Measurements from ENCODE around the gene RBP3. TPM values are rescaled to one million over a fixed set of nuclear protein-coding genes. Genes with fewer than 3 reads are reported as not detected.

The RBP3 gene
- total RNA-seq, 1 experiment from 2014 or later, result not detected

- no peaks in the 10 kb centered on the region for H3K4me1 ChIP-seq
- Mint-ChIP-seq H3K27ac (ENCODE audit: unreplicated experiment) (no peak overlapping the region), H3K9me3 (ENCODE audit: unreplicated experiment) (no peaks in the 10 kb centered on the region), H3K4me3 (ENCODE audit: unreplicated experiment) (no peak overlapping the region), H3K36me3 (ENCODE audit: insufficient read depth, unreplicated experiment) (no peaks in the 10 kb centered on the region), H3K27me3 (ENCODE audit: insufficient read depth, unreplicated experiment) (peaks cover 27% of the 10 kb centered on the region), H3K4me1 (ENCODE audit: low read depth, unreplicated experiment) (no peaks in the 10 kb centered on the region)
- intact Hi-C loops (cut with micrococcal nuclease; ENCODE audit: unreplicated experiment), result no loop called here
- DNase-seq, result no peak
- no peaks in the 10 kb centered on the region for H3K36me3 ChIP-seq (ENCODE audit: control insufficient read depth, insufficient read depth, low read length)
- H3K4me3 ChIP-seq (ENCODE audit: low read depth, low read length), result no peak overlapping the region
- BruUV-seq (replicated peaks), result no TSS peak
- no peaks in the 10 kb centered on the region; the same call in 1 of the 2 replicates for H3K27me3 ChIP-seq (replicated peaks; ENCODE audit: control insufficient read depth, insufficient read depth, low read length)
- ChIA-PET POLR2A (no interaction called here), CTCF (no interaction called here)
- H3K9me3 ChIP-seq, result no peaks in the 10 kb centered on the region
- no peak for TF ChIP-seq CTCF (IDR thresholded peaks at IDR 0.05; ENCODE audit: insufficient read depth in 1 of 2, low read depth in 1 of 2, low read length in 1 of 2, severe bottlenecking in 1 of 2, unreplicated experiment in 1 of 2)
These were observed 38.1 kb upstream of the RBP3 start for GRCh38 chr10:47310090-47310505.

GRCh38 chr10:47311193-47311931 is 36.8 kb upstream of the RBP3 start:
- ChIA-PET POLR2A (no interaction called here), CTCF (interaction anchor here (0.5 to 2.8 kb wide), 20 partner anchors 8 to 318 kb away, joined by 3 to 79 read pairs (median 6); partner anchors contain the start of genes GDF10 and GDF2)
- Mint-ChIP-seq H3K9me3 (ENCODE audit: unreplicated experiment) (no peaks in the 10 kb centered on the region), H3K4me3 (ENCODE audit: unreplicated experiment) (no peak overlapping the region), H3K27ac (ENCODE audit: unreplicated experiment) (no peak overlapping the region), H3K4me1 (ENCODE audit: low read depth, unreplicated experiment) (no peaks in the 10 kb centered on the region), H3K27me3 (ENCODE audit: insufficient read depth, unreplicated experiment) (peaks cover 25% of the 10 kb centered on the region), H3K36me3 (ENCODE audit: insufficient read depth, unreplicated experiment) (no peaks in the 10 kb centered on the region)
- intact Hi-C loops (cut with micrococcal nuclease; ENCODE audit: unreplicated experiment), result loop anchor here (1.0 kb wide), 1 partner anchor 19 kb away; no protein-coding TSS in a partner anchor
- Histone ChIP-seq H3K36me3 (ENCODE audit: control insufficient read depth, insufficient read depth, low read length) (no peaks in the 10 kb centered on the region), H3K4me1 (no peaks in the 10 kb centered on the region), H3K9me3 (no peaks in the 10 kb centered on the region), H3K27me3 (replicated peaks; ENCODE audit: control insufficient read depth, insufficient read depth, low read length) (no peaks in the 10 kb centered on the region; the same call in 1 of the 2 replicates), H3K4me3 (ENCODE audit: low read depth, low read length) (no peak overlapping the region)
- no peak for TF ChIP-seq CTCF (IDR thresholded peaks at IDR 0.05; ENCODE audit: insufficient read depth in 1 of 2, low read depth in 1 of 2, low read length in 1 of 2, severe bottlenecking in 1 of 2, unreplicated experiment in 1 of 2)
- no peak for DNase-seq
- no TSS peak for BruUV-seq (replicated peaks)

- intact Hi-C loops (cut with micrococcal nuclease; ENCODE audit: unreplicated experiment), result loop anchor here (1.0 to 2.0 kb wide), 4 partner anchors 18 to 319 kb away; no protein-coding TSS in a partner anchor
- H3K4me3 ChIP-seq (ENCODE audit: low read depth, low read length), result no peak overlapping the region
- no peaks in the 10 kb centered on the region for H3K9me3 ChIP-seq
- CTCF ChIA-PET, result interaction anchor here (0.5 to 2.8 kb wide), 20 partner anchors 9 to 319 kb away, joined by 3 to 79 read pairs (median 6); partner anchors contain the start of genes GDF10 and GDF2
- peak; percentile 87 to 90 for DNase-seq
- no peaks in the 10 kb centered on the region for H3K4me1 ChIP-seq
- Mint-ChIP-seq H3K27me3 (ENCODE audit: insufficient read depth, unreplicated experiment) (peaks cover 19% of the 10 kb centered on the region), H3K36me3 (ENCODE audit: insufficient read depth, unreplicated experiment) (no peaks in the 10 kb centered on the region), H3K4me3 (ENCODE audit: unreplicated experiment) (no peak overlapping the region), H3K4me1 (ENCODE audit: low read depth, unreplicated experiment) (no peaks in the 10 kb centered on the region), H3K9me3 (ENCODE audit: unreplicated experiment) (no peaks in the 10 kb centered on the region), H3K27ac (ENCODE audit: unreplicated experiment) (no peak overlapping the region)
- BruUV-seq (replicated peaks), result no TSS peak
- H3K27me3 ChIP-seq (replicated peaks; ENCODE audit: control insufficient read depth, insufficient read depth, low read length), result no peaks in the 10 kb centered on the region; the same call in 1 of the 2 replicates
- POLR2A ChIA-PET, result no interaction called here
- peak; percentile 95 to 99 for TF ChIP-seq CTCF (IDR thresholded peaks at IDR 0.05; ENCODE audit: insufficient read depth in 1 of 2, low read depth in 1 of 2, low read length in 1 of 2, severe bottlenecking in 1 of 2, unreplicated experiment in 1 of 2)
- no peaks in the 10 kb centered on the region for H3K36me3 ChIP-seq (ENCODE audit: control insufficient read depth, insufficient read depth, low read length)
These were observed 36.1 kb upstream of the RBP3 start for GRCh38 chr10:47311932-47312662.

All from Caco-2 (cell line).